Suprapubic skin (tissue), 4 donors: ENCODE results near the gene ADAR. TPM values are rescaled to one million over a fixed set of nuclear protein-coding genes. Genes with fewer than 3 reads are reported as not detected.

Source experiments
- DNase-seq, 2 donors: peaks; one replicate each; pipeline ENCODE4 v3.0.0-alpha.2; 2019; ENCODE audit warnings: low spot score in 2 of 2
- H3K27ac ChIP-seq: fragments of 200-600 bp; sonication (generic); one replicate; pipeline ENCODE4 v1.5.1; 2019
- H3K27me3 ChIP-seq: fragments of 200-600 bp; sonication (generic); one replicate; pipeline ENCODE4 v1.5.1; 2019
- H3K36me3 ChIP-seq: fragments of 200-600 bp; sonication (generic); one replicate; pipeline ENCODE4 v1.5.1; 2019
- H3K4me1 ChIP-seq: fragments of 200-600 bp; sonication (generic); one replicate; pipeline ENCODE4 v1.5.1; 2019
- H3K4me3 ChIP-seq: fragments of 200-600 bp; sonication (generic); one replicate; pipeline ENCODE4 v1.5.1; 2019; ENCODE audit warnings: mild to moderate bottlenecking
- H3K9me3 ChIP-seq: fragments of 200-600 bp; sonication (generic); one replicate; pipeline ENCODE4 v1.5.1; 2019
- EP300 ChIP-seq: sonication (generic); formaldehyde crosslinking; IDR thresholded peaks from one replicate; pipeline ENCODE4 v1.6.1; 2017; ENCODE audit warnings: antibody characterized with exemption
- POLR2A ChIP-seq, 2 donors: fragments of 450-650 bp; IDR thresholded peaks; one replicate each; pipeline ENCODE4 v1.6.1; 2017; ENCODE audit warnings: antibody characterized with exemption in 2 of 2, mild to moderate bottlenecking in 2 of 2, moderate library complexity in 2 of 2
- POLR2AphosphoS5 ChIP-seq, 3 donors: sonication (generic); formaldehyde crosslinking; IDR thresholded peaks; one replicate each; pipeline ENCODE4 v1.6.1; 2017; ENCODE audit warnings: antibody characterized with exemption in 3 of 3
- WGBS: methylation state at CpG from one replicate; pipeline ENCODE4 v1.1.5; 2018; 5-methylcytosine and 5-hydroxymethylcytosine counted together
- total RNA-seq, 4 donors: library from RNA; depleted of rRNA; stranded (reverse); fragments of >200 nt; gene quantifications; one replicate each; pipeline ENCODE4 v1.1.0, GENCODE V29; 2016
- TF ChIP-seq, protein P1 (sequence below), 2 donors: fragments of 200-600 bp in 1 of 2; fragments of 450-650 bp in 1 of 2; sonication (generic) in 1 of 2; IDR thresholded peaks; one replicate each; pipeline ENCODE4 v1.5.1; 2016 to 2019; ENCODE audit warnings: antibody characterized with exemption in 2 of 2, mild to moderate bottlenecking in 1 of 2, moderate library complexity in 1 of 2

The ADAR gene
- total RNA-seq, 4 donors from 2014 or later, result 73.7 to 107 (median 93.2) TPM

DNA sequence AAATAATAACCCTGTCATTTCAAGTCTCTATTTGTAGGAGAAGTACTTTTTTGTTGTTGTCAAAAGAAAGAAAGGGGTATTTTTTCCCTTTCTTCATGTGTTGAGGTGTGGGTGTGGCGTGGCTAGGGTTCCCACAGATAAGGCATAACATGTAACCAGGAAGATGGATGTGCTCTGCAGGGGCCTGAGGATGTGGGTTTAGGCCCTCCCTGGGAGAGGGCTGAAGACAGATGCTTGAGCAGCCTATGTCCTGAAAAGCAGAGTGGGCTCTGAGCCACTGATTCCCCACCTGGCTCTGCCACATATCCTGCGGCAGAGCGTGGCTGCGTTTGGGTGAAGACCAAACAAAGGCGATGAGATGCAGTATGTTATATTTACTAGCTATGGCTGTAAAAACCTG lies 13.9 kb upstream of the ADAR start:
- WGBS, result 72% methylated on average over 5 of the region's 5 CpGs
- Histone ChIP-seq H3K4me1 (peaks cover 8% of the 10 kb centered on the region), H3K27ac (no peak overlapping the region), H3K4me3 (no peak overlapping the region), H3K27me3 (no peaks in the 10 kb centered on the region), H3K36me3 (peaks cover 3% of the 10 kb centered on the region), H3K9me3 (no peaks in the 10 kb centered on the region)
- TF ChIP-seq POLR2AphosphoS5 (IDR thresholded peaks at IDR 0.05), result no peak
- no peak for TF ChIP-seq EP300
- no peak for TF ChIP-seq POLR2A (IDR thresholded peaks at IDR 0.05)
- TF ChIP-seq, protein P1, sequence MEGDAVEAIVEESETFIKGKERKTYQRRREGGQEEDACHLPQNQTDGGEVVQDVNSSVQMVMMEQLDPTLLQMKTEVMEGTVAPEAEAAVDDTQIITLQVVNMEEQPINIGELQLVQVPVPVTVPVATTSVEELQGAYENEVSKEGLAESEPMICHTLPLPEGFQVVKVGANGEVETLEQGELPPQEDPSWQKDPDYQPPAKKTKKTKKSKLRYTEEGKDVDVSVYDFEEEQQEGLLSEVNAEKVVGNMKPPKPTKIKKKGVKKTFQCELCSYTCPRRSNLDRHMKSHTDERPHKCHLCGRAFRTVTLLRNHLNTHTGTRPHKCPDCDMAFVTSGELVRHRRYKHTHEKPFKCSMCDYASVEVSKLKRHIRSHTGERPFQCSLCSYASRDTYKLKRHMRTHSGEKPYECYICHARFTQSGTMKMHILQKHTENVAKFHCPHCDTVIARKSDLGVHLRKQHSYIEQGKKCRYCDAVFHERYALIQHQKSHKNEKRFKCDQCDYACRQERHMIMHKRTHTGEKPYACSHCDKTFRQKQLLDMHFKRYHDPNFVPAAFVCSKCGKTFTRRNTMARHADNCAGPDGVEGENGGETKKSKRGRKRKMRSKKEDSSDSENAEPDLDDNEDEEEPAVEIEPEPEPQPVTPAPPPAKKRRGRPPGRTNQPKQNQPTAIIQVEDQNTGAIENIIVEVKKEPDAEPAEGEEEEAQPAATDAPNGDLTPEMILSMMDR (IDR thresholded peaks at IDR 0.05), result no peak
- no peak for DNase-seq

DNA sequence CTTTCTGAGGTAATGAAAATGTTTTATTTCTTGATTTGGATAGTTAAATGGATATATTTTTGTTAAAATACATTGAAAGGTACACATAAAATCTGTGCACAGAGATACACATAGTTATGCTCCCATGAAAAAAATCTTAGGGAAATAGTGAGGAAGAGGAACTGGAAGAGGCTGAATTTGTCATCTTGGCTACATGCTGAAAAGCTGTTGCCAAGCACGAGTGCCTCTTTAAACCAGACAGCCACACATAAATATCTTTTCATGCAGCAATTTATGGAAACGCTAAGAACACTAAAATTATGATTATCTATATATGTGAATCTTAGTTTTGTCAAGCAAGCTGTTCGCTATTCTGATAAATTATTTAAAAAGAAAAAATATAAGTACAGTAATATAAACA lies 12.8 kb upstream of the ADAR start:
- no peaks in the 10 kb centered on the region for H3K4me1 ChIP-seq
- 62% methylated on average over 3 of the region's 3 CpGs for WGBS
- no peaks in the 10 kb centered on the region for H3K9me3 ChIP-seq
- peaks cover 3% of the 10 kb centered on the region for H3K36me3 ChIP-seq
- TF ChIP-seq EP300, result no peak
- TF ChIP-seq POLR2A (IDR thresholded peaks at IDR 0.05), result no peak
- no peak for TF ChIP-seq POLR2AphosphoS5 (IDR thresholded peaks at IDR 0.05)
- TF ChIP-seq, protein P1 (IDR thresholded peaks at IDR 0.05), result no peak
- DNase-seq, result no peak
- no peak overlapping the region for H3K27ac ChIP-seq
- H3K27me3 ChIP-seq, result no peaks in the 10 kb centered on the region
- H3K4me3 ChIP-seq, result no peak overlapping the region

DNA sequence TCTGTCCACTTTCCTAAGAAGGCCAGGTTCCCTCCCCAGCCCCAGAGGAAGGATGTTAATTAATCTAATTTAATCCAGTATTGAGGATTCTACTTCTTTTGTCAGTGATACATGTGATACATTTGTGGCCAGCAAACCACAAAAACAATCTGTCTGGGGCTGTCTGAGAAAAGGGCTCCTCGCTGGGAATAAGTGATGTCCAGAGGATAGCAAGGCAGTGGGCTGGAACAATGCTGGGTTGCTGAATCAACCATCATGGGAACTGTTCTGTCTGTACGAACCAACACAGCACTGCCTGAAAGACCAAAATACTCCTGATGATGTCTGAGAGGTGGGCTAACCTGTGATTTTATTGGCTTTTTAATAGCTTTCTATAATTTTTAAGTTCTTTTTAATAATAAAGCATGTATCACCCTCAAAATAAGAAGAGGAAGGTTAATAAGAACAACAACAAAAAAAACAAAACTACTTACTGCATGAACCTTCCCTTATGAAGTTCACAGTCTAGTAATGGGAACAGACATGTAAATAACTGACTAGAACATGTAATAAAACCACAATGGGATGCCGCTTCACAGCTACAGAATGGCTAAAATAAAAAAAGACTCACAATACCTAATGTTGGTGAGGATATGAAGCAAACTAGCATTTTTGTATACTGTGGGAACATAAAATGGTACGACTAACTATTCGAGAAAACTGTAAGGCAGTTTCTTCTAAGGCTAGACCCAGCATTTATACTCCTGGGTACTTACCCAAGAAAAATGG lies 11.4 kb upstream of the ADAR start:
- TF ChIP-seq, protein P1 (IDR thresholded peaks at IDR 0.05), result no peak
- TF ChIP-seq POLR2AphosphoS5 (IDR thresholded peaks at IDR 0.05) (no peak), POLR2A (IDR thresholded peaks at IDR 0.05) (no peak), EP300 (no peak)
- WGBS, result 89% methylated on average over 5 of the region's 5 CpGs

DNA sequence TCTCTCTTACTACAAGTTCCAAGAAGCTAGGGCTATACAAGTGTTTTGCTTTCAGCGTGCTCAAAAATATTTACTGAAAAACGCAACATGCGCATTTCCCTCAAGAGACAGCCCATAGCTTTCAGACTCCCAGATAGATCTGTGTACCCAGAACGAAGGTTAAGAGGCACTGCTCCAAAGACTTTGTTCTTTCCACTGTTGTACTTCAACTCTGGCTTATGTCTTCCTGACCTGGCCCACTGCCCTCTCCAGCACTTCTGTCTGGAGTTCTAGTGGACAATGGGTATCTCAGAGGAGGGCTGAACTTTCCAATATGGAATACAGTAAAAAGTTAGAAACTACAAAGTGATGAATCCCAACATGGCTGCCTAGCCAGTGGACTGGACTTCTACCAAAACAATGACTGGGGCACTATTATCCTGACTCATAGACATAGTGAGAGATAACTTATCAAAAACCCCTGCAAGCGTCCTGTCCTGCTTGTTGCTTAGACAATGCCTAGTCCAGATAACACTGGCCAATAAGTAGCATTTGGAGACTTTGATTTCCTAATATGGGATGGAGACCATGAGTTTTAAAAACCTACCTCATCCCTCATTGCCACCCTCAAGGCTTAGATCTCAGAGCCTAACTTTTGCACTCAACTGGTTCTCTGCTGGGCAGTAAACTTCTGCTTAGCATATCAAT lies 8.8 kb upstream of the ADAR start:
- TF ChIP-seq EP300, result no peak
- TF ChIP-seq POLR2A (IDR thresholded peaks at IDR 0.05), result no peak
- TF ChIP-seq, protein P1 (IDR thresholded peaks at IDR 0.05), result no peak
- TF ChIP-seq POLR2AphosphoS5 (IDR thresholded peaks at IDR 0.05), result no peak
- Histone ChIP-seq H3K4me1 (no peaks in the 10 kb centered on the region), H3K36me3 (no peaks in the 10 kb centered on the region), H3K27me3 (no peaks in the 10 kb centered on the region), H3K4me3 (no peak overlapping the region), H3K27ac (no peak overlapping the region), H3K9me3 (no peaks in the 10 kb centered on the region)
- no peak for DNase-seq
- WGBS, result 95% methylated on average over 5 of the region's 5 CpGs

More for the DNA sequence above, 11.4 kb upstream of the ADAR start:
- Histone ChIP-seq H3K4me3 (no peak overlapping the region), H3K27me3 (no peaks in the 10 kb centered on the region), H3K36me3 (peaks cover 3% of the 10 kb centered on the region), H3K9me3 (no peaks in the 10 kb centered on the region), H3K4me1 (no peaks in the 10 kb centered on the region), H3K27ac (no peak overlapping the region)
- no peak for DNase-seq

DNA sequence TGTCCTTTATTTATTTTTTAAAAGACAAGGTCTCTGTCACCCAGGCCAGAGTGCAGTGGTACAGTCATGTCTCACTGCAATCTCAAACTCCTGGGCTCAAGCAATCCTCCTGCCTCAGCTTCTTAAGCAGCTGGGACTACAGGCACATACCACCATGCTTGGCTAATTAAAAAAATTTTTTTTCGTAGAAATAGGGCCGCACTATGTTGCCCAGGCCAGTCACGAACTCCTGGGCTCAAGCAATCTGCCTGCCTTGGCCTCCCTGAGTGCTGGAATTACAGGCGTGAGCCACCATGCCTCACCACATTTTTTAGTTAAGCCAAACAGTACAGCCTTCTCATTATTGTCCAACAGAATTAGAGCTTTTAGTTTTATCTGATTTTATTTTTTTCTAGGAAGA lies 7.4 kb upstream of the ADAR start:
- no peak overlapping the region for H3K27ac ChIP-seq
- no peaks in the 10 kb centered on the region for H3K36me3 ChIP-seq
- H3K9me3 ChIP-seq, result no peaks in the 10 kb centered on the region
- WGBS, result 91% methylated on average over 4 of the region's 4 CpGs
- no peak overlapping the region for H3K4me3 ChIP-seq
- H3K27me3 ChIP-seq, result no peaks in the 10 kb centered on the region
- TF ChIP-seq POLR2AphosphoS5 (IDR thresholded peaks at IDR 0.05) (no peak), EP300 (no peak), POLR2A (IDR thresholded peaks at IDR 0.05) (no peak)
- TF ChIP-seq, protein P1 (IDR thresholded peaks at IDR 0.05), result no peak
- no peaks in the 10 kb centered on the region for H3K4me1 ChIP-seq
- DNase-seq, result no peak
